Subcutaneous adipose tissue (tissue), 4 donors: Measurements from ENCODE around the gene NCOA6. TPM values are rescaled to one million over a fixed set of nuclear protein-coding genes. Genes with fewer than 3 reads are reported as not detected.

Source experiments
- total RNA-seq, 4 donors: library from RNA; depleted of rRNA; stranded (reverse); fragments of >200 nt; gene quantifications; one replicate each; pipeline ENCODE4 v1.1.0, GENCODE V29; 2016
- TF ChIP-seq, protein P1 (sequence below): fragments of 450-650 bp; IDR thresholded peaks from one replicate; pipeline ENCODE4 v1.5.1; 2016; ENCODE audit warnings: low read depth, mild to moderate bottlenecking, control low read depth, antibody characterized with exemption, moderate library complexity

Gene NCOA6
- total RNA-seq, 4 donors from 2014 or later, result 16.0 to 23.5 (median 20.4) TPM

DNA sequence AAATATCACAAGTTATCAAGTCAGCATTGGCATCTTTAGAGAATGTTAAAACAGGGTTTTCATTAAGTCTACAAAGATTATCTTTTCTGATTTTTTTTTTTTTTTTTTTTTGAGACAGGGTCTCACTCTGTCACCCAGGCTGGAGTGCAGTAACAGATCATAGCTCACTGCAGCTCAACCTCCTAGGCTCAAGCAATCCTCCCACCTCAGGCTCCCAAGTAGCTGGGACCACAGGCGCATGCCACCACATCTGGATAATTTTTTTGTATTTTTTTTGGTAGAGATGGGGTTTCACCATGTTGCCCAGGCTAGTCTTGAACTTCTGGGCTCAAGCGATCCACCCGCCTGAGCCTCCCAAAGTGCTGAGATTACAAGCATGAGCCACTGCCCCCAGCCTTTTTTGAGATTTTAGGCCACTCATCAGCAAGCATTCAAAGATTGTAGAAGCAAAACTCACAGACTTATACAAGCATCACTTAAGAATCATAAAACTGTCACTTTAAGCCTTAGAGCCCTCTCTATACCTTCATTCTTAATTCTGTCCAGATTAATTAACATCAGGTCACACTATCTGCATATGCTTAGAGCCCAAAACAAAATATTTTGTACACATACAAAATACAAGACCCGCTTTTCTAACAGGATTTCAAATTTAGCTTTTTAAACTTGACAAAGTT, 32.6 kb downstream of the NCOA6 start:
- TF ChIP-seq, protein P1, sequence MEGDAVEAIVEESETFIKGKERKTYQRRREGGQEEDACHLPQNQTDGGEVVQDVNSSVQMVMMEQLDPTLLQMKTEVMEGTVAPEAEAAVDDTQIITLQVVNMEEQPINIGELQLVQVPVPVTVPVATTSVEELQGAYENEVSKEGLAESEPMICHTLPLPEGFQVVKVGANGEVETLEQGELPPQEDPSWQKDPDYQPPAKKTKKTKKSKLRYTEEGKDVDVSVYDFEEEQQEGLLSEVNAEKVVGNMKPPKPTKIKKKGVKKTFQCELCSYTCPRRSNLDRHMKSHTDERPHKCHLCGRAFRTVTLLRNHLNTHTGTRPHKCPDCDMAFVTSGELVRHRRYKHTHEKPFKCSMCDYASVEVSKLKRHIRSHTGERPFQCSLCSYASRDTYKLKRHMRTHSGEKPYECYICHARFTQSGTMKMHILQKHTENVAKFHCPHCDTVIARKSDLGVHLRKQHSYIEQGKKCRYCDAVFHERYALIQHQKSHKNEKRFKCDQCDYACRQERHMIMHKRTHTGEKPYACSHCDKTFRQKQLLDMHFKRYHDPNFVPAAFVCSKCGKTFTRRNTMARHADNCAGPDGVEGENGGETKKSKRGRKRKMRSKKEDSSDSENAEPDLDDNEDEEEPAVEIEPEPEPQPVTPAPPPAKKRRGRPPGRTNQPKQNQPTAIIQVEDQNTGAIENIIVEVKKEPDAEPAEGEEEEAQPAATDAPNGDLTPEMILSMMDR, result no peak

DNA sequence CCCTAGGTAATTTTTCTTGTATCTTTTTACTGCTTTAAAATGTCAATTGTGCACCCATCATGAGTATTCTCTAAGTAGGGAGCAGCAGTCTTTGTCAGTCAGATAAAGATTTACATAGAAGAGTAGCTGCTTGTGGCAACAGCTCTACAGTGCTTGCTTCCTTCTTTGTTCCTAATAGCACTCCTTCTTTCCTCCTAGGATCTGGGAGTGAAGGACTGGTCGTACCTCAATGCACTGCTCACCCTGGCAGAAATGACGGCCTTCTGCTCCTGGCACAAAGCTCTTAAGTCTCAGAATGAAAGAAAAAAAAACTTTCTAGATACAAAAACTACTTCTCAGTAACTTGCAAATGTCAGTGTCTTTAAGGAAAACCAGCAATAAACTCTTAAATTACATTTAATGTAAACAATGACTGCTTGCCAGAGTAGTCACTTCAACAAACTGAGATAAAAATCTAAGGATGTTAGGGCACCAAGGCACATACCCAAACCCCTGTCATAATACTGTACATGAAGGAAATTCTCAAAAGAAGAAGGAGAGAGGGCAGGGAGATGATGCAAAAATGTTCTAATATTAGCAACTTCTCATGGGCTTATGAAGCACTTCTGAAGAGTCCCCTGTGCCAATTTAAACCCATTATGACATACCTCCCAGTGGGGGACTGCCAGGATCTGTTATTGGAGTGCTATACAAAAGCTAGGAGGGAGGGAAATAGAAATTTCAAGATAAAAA, 34.0 kb downstream of the NCOA6 start:
- TF ChIP-seq, protein P1, result no peak

DNA sequence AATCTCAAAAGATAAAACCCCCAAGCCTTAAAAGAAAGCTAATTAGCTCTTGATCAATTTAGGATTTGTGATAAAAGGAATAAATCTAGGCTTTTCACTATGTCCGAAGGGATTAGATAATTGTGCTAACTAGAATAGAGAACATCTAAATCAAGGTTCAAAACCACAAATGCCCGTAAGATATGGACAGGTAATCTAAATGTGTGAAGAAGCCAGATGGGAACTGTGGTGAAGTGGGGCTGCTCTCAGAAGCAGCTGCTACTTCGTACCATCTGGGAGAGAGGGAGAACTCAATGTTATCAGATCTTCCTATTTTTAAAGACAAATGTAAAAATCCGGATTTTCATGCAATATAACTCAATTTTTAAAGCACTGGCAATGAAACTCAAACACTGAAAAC, 44.2 kb downstream of the NCOA6 start:
- TF ChIP-seq, protein P1, result no peak

DNA sequence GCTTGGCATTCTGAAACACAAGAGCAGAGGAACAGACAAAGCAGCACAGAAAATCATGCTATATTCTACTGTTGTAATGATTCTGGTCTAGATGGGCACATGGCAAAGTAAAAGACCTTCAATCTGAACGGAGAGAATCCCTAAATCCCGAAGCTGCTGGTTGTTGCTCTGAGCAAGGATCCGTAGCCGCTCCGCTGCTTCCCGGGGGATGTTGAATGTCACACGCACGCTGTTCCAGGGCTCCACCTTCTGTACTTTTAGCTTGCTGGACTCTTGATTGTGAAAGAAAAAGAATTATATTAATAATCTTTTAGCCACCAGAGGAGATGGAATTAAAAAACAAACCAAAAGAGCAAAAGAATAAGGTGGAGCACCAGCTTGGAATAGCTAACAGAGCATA, 49.3 kb downstream of the NCOA6 start:
- TF ChIP-seq, protein P1, result no peak

DNA sequence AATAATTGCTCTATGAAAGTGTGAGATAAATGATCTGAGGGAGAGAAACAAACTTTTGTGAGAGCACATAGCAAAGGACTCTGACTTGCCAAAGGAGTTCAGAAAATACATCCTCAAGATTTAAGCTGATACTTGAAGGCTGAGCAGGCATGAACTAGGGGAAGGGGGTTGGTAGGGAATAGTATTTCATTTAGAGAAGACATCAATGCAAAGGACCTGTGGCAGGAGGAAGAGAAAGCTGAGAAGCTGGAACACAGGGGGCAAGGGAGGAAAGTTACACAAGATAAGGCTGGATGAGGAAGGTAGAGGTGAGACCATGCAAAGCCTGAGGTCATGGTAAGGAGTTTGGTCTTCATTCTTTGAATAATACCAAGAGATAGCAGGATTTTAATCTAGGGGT, 50.6 kb downstream of the NCOA6 start:
- TF ChIP-seq, protein P1, result no peak

DNA sequence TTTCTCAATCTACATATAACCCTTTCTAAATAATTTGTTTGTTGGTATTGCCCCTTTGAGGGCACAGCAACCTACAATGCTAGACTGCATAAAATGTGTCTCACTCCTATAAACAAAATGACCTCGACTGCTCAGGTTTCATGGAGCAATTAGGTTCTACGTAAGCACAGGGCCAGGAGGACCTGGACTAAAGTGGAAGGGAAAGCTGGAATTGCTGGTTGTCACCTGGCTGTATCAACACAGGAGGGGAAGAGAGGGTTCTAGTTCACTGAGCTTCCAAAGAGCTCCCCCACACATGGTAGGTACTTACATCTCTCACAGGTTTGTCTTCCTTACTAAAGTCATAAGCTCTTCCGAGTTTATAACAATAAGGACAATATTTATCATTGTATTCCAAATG, 51.0 kb downstream of the NCOA6 start:
- TF ChIP-seq, protein P1, result no peak

DNA sequence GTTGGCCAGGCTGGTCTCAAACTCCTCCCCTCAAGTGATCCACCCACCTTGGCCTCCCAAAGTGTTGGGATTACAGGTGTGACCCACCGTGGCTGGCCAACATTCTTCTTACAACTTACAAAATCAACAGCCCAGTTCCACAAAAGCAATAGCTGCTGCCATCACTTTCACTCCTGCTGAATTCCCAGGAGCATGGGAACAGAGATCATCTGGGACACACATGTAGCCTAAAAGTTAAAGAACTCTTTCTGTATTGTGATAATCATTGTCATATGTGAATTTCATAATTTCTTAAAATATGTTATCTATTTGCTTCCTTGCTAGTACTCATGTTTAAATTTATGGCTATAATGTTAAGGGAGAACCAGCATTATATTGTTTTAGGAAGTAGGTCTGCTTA, 51.7 kb downstream of the NCOA6 start:
- TF ChIP-seq, protein P1, result no peak
